ENCODE data around the gene MDK. TPM values are rescaled to one million over a fixed set of nuclear protein-coding genes. Genes with fewer than 3 reads are reported as not detected.

Gene MDK
- total and polyA plus RNA-seq, 2 experiments from 2014 or later: 388 to 477 TPM

DNA sequence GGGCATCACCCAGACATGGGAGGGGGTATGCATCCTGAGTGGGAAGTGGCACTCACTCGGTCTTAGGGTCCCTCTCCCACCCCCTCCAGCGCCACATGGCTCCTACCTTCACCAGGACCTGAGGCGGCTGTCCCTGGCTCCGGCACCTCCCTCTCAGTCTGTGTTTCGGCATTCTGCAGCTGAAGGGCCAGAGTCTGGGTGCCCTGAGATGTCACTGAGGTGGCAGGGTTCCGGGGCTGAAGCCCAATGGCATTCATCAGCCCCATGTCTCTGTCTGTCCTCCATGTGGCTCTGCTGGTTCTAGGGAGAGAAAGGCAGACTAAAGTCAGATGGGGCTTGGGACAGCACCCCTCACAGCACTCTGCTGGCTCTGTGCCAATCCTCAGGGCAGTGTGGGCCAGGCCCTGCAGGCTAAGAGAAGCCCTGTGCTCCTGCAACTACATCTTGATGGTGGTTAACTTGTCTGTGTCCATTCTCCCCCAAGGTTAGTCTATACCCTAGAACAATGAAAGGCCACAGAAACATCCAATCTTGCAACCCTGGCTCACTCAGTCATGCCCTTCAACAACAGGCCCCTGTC lies 27.0 kb downstream of the MDK start:
- no peaks in the 10 kb centered on the region for H3K9me3 Mint-ChIP-seq
- DNase-seq (ENCODE audit: low spot score): no peak
- no peak overlapping the region for H3K27ac Mint-ChIP-seq
- peaks cover 6% of the 10 kb centered on the region for H3K27me3 Mint-ChIP-seq (ENCODE audit: insufficient read depth, low read depth, poor library complexity)
- TF ChIP-seq, protein P1, sequence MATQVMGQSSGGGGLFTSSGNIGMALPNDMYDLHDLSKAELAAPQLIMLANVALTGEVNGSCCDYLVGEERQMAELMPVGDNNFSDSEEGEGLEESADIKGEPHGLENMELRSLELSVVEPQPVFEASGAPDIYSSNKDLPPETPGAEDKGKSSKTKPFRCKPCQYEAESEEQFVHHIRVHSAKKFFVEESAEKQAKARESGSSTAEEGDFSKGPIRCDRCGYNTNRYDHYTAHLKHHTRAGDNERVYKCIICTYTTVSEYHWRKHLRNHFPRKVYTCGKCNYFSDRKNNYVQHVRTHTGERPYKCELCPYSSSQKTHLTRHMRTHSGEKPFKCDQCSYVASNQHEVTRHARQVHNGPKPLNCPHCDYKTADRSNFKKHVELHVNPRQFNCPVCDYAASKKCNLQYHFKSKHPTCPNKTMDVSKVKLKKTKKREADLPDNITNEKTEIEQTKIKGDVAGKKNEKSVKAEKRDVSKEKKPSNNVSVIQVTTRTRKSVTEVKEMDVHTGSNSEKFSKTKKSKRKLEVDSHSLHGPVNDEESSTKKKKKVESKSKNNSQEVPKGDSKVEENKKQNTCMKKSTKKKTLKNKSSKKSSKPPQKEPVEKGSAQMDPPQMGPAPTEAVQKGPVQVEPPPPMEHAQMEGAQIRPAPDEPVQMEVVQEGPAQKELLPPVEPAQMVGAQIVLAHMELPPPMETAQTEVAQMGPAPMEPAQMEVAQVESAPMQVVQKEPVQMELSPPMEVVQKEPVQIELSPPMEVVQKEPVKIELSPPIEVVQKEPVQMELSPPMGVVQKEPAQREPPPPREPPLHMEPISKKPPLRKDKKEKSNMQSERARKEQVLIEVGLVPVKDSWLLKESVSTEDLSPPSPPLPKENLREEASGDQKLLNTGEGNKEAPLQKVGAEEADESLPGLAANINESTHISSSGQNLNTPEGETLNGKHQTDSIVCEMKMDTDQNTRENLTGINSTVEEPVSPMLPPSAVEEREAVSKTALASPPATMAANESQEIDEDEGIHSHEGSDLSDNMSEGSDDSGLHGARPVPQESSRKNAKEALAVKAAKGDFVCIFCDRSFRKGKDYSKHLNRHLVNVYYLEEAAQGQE (IDR thresholded peaks at IDR 0.05; ENCODE audit: unreplicated experiment): no peak
- TF ChIP-seq POLR2AphosphoS5 (IDR thresholded peaks at IDR 0.05; ENCODE audit: low read depth) (no peak), CREB1 (CRISPR knock-in tag; IDR thresholded peaks at IDR 0.05; ENCODE audit: low read depth) (no peak), STAT1 (IDR thresholded peaks at IDR 0.05; ENCODE audit: unreplicated experiment) (no peak), NANOG (IDR thresholded peaks at IDR 0.05; ENCODE audit: borderline replicate concordance) (no peak), EZH2phosphoT487 (IDR thresholded peaks at IDR 0.05; ENCODE audit: unreplicated experiment) (no peak), JUNB (IDR thresholded peaks at IDR 0.05; ENCODE audit: unreplicated experiment) (no peak), EZH2 (IDR thresholded peaks at IDR 0.05; ENCODE audit: low read depth, unreplicated experiment) (no peak), ZNF114 (CRISPR knock-in tag; IDR thresholded peaks at IDR 0.05) (no peak)
- TF ChIP-seq, protein P2, sequence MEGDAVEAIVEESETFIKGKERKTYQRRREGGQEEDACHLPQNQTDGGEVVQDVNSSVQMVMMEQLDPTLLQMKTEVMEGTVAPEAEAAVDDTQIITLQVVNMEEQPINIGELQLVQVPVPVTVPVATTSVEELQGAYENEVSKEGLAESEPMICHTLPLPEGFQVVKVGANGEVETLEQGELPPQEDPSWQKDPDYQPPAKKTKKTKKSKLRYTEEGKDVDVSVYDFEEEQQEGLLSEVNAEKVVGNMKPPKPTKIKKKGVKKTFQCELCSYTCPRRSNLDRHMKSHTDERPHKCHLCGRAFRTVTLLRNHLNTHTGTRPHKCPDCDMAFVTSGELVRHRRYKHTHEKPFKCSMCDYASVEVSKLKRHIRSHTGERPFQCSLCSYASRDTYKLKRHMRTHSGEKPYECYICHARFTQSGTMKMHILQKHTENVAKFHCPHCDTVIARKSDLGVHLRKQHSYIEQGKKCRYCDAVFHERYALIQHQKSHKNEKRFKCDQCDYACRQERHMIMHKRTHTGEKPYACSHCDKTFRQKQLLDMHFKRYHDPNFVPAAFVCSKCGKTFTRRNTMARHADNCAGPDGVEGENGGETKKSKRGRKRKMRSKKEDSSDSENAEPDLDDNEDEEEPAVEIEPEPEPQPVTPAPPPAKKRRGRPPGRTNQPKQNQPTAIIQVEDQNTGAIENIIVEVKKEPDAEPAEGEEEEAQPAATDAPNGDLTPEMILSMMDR (conservative IDR thresholded peaks at IDR 0.05; ENCODE audit: low read depth in 2 of 2): no peak
- TF ChIP-seq, protein P3, sequence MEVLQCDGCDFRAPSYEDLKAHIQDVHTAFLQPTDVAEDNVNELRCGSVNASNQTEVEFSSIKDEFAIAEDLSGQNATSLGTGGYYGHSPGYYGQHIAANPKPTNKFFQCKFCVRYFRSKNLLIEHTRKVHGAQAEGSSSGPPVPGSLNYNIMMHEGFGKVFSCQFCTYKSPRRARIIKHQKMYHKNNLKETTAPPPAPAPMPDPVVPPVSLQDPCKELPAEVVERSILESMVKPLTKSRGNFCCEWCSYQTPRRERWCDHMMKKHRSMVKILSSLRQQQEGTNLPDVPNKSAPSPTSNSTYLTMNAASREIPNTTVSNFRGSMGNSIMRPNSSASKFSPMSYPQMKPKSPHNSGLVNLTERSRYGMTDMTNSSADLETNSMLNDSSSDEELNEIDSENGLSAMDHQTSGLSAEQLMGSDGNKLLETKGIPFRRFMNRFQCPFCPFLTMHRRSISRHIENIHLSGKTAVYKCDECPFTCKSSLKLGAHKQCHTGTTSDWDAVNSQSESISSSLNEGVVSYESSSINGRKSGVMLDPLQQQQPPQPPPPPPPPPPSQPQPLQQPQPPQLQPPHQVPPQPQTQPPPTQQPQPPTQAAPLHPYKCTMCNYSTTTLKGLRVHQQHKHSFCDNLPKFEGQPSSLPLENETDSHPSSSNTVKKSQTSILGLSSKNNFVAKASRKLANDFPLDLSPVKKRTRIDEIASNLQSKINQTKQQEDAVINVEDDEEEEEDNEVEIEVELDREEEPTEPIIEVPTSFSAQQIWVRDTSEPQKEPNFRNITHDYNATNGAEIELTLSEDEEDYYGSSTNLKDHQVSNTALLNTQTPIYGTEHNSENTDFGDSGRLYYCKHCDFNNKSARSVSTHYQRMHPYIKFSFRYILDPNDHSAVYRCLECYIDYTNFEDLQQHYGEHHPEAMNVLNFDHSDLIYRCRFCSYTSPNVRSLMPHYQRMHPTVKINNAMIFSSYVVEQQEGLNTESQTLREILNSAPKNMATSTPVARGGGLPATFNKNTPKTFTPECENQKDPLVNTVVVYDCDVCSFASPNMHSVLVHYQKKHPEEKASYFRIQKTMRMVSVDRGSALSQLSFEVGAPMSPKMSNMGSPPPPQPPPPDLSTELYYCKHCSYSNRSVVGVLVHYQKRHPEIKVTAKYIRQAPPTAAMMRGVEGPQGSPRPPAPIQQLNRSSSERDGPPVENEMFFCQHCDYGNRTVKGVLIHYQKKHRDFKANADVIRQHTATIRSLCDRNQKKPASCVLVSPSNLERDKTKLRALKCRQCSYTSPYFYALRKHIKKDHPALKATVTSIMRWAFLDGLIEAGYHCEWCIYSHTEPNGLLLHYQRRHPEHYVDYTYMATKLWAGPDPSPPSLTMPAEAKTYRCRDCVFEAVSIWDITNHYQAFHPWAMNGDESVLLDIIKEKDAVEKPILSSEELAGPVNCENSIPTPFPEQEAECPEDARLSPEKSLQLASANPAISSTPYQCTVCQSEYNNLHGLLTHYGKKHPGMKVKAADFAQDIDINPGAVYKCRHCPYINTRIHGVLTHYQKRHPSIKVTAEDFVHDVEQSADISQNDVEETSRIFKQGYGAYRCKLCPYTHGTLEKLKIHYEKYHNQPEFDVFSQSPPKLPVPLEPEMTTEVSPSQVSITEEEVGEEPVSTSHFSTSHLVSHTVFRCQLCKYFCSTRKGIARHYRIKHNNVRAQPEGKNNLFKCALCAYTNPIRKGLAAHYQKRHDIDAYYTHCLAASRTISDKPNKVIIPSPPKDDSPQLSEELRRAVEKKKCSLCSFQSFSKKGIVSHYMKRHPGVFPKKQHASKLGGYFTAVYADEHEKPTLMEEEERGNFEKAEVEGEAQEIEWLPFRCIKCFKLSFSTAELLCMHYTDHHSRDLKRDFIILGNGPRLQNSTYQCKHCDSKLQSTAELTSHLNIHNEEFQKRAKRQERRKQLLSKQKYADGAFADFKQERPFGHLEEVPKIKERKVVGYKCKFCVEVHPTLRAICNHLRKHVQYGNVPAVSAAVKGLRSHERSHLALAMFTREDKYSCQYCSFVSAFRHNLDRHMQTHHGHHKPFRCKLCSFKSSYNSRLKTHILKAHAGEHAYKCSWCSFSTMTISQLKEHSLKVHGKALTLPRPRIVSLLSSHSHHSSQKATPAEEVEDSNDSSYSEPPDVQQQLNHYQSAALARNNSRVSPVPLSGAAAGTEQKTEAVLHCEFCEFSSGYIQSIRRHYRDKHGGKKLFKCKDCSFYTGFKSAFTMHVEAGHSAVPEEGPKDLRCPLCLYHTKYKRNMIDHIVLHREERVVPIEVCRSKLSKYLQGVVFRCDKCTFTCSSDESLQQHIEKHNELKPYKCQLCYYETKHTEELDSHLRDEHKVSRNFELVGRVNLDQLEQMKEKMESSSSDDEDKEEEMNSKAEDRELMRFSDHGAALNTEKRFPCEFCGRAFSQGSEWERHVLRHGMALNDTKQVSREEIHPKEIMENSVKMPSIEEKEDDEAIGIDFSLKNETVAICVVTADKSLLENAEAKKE (CRISPR knock-in tag; IDR thresholded peaks at IDR 0.05): no peak
- TF ChIP-seq, protein P4, sequence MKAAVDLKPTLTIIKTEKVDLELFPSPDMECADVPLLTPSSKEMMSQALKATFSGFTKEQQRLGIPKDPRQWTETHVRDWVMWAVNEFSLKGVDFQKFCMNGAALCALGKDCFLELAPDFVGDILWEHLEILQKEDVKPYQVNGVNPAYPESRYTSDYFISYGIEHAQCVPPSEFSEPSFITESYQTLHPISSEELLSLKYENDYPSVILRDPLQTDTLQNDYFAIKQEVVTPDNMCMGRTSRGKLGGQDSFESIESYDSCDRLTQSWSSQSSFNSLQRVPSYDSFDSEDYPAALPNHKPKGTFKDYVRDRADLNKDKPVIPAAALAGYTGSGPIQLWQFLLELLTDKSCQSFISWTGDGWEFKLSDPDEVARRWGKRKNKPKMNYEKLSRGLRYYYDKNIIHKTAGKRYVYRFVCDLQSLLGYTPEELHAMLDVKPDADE (IDR thresholded peaks at IDR 0.05): no peak
- no peak overlapping the region for H2AFZ ChIP-seq
- no peaks in the 10 kb centered on the region for H3K9me2 ChIP-seq (ENCODE audit: insufficient read depth)
- H3K4me2 ChIP-seq: no peak overlapping the region
- H3K79me2 ChIP-seq (replicated peaks; ENCODE audit: insufficient read depth): no peaks in the 10 kb centered on the region
- H3K27ac ChIP-seq (ENCODE audit: low read depth): no peak overlapping the region
- no peak overlapping the region for H3K4me3 Mint-ChIP-seq
- no peaks in the 10 kb centered on the region for H3K27me3 ChIP-seq (ENCODE audit: insufficient read depth)
- H4K20me1 ChIP-seq (replicated peaks; ENCODE audit: insufficient read depth): 0 out of 2 replicates have a peak, but pooled peaks cover 3% of the 10 kb centered on the region
- H3K4me3 ChIP-seq: no peak overlapping the region
- no peak for ATAC-seq
- no peaks in the 10 kb centered on the region for H3F3A ChIP-seq (replicated peaks; ENCODE audit: low read depth)
- peaks cover 25% of the 10 kb centered on the region for H3K36me3 Mint-ChIP-seq (ENCODE audit: low read depth)
- H3K36me3 ChIP-seq (ENCODE audit: insufficient read depth): no peaks in the 10 kb centered on the region
- H3K4me1 Mint-ChIP-seq: 0 out of 3 replicates have a peak, but pooled peaks cover 6% of the 10 kb centered on the region
- no peaks in the 10 kb centered on the region; the same call in 1 of the 2 replicates for H3K4me1 ChIP-seq (ENCODE audit: insufficient read depth)

Measured in GM23338 (cell line).